Smooth muscle cell (in vitro differentiated cells): ENCODE results near the gene SPARCL1. TPM values are rescaled to one million over a fixed set of nuclear protein-coding genes. Genes with fewer than 3 reads are reported as not detected.

Experiments used
- DNase-seq: peaks from one replicate; lab custom pipeline; 2025; ENCODE audit not compliant: unreplicated experiment; lab: John Stamatoyannopoulos, UW
- H2AFZ ChIP-seq: fragments of 200-600 bp; sonication (generic); 2 replicates; pipeline ENCODE4 v1.6.0; 2016; ENCODE audit warnings: antibody characterized with exemption, low read depth, mild to moderate bottlenecking
- H3F3A ChIP-seq: fragments of 200-600 bp; sonication (generic); 2 replicates; pipeline ENCODE4 v1.6.0; 2017; ENCODE audit warnings: antibody characterized with exemption, low read depth
- H3K27ac ChIP-seq: fragments of 200-600 bp; sonication (generic); 2 replicates; pipeline ENCODE4 v1.5.1; 2016; ENCODE audit warnings: low read depth, mild to moderate bottlenecking
- H3K27me3 ChIP-seq: fragments of 200-600 bp; sonication (generic); 2 replicates; pipeline ENCODE4 v1.6.1; 2016; ENCODE audit warnings: low read depth, mild to moderate bottlenecking
- H3K36me3 ChIP-seq: fragments of 200-600 bp; sonication (generic); 2 replicates; pipeline ENCODE4 v1.5.1; 2016; ENCODE audit warnings: low read depth
- H3K4me1 ChIP-seq: fragments of 200-600 bp; sonication (generic); 2 replicates; pipeline ENCODE4 v1.5.1; 2016; ENCODE audit warnings: low read depth
- H3K4me2 ChIP-seq: fragments of 200-600 bp; sonication (generic); 2 replicates; pipeline ENCODE4 v1.6.0; 2016; ENCODE audit warnings: mild to moderate bottlenecking
- H3K4me3 ChIP-seq: fragments of 200-600 bp; sonication (generic); 2 replicates; pipeline ENCODE4 v1.5.1; 2016; ENCODE audit warnings: mild to moderate bottlenecking
- H3K79me2 ChIP-seq: fragments of 200-600 bp; sonication (generic); 2 replicates; pipeline ENCODE4 v1.6.0; 2016; ENCODE audit warnings: low read depth, mild to moderate bottlenecking
- H3K9ac ChIP-seq: fragments of 200-600 bp; sonication (generic); 2 replicates; pipeline ENCODE4 v1.6.0; 2016; ENCODE audit warnings: low read depth
- H3K9me3 ChIP-seq: fragments of 200-600 bp; sonication (generic); replicated peaks from 2 replicates; pipeline ENCODE4 v1.5.1; 2016; ENCODE audit warnings: low read depth
- H4K20me1 ChIP-seq: fragments of 200-600 bp; sonication (generic); 2 replicates; pipeline ENCODE4 v1.6.0; 2016; ENCODE audit warnings: low read depth
- CTCF ChIP-seq: fragments of 200-600 bp; sonication (generic); IDR thresholded peaks from 2 replicates; pipeline ENCODE4 v1.5.1; 2017; ENCODE audit warnings: borderline replicate concordance, mild to moderate bottlenecking, antibody characterized with exemption; ENCODE audit not compliant: insufficient read depth, poor library complexity, severe bottlenecking
- WGBS: methylation state at CpG from one replicate; pipeline ENCODE4 v1.1.7; 2016; ENCODE audit warnings: low lambda C conversion rate; 5-methylcytosine and 5-hydroxymethylcytosine counted together
- polyA plus RNA-seq: library from polyadenylated mRNA; unstranded; fragments of >200 nt; fragmentation: Nextera tagmentation; extraction: Ambion mirVana; gene quantifications from 2 replicates; pipeline ENCODE4 v1.2.1, GENCODE V29; 2016
- total RNA-seq: library from RNA; depleted of rRNA; stranded (reverse); fragments of >200 nt; gene quantifications from 2 replicates; pipeline ENCODE4 v1.2.3, GENCODE V29; 2014

The SPARCL1 gene
- total and polyA plus RNA-seq, 2 experiments from 2014 or later = not detected

- no peaks in the 10 kb centered on the region for H3K4me1 ChIP-seq
- no peak for DNase-seq
- no peak overlapping the region for H3K4me3 ChIP-seq
- WGBS = 85% methylated on average over 3 of the region's 3 CpGs
- no peaks in the 10 kb centered on the region for H3F3A ChIP-seq
- H3K79me2 ChIP-seq = no peaks in the 10 kb centered on the region
- H4K20me1 ChIP-seq = no peaks in the 10 kb centered on the region
- H2AFZ ChIP-seq = no peak overlapping the region
- H3K36me3 ChIP-seq = peaks cover 16% of the 10 kb centered on the region
- H3K9me3 ChIP-seq = no peaks in the 10 kb centered on the region
- no peaks in the 10 kb centered on the region for H3K27me3 ChIP-seq
- no peak overlapping the region for H3K27ac ChIP-seq
- TF ChIP-seq CTCF = no peak
- no peak overlapping the region for H3K4me2 ChIP-seq
- H3K9ac ChIP-seq = no peak overlapping the region
Observed at GRCh38 chr4:87445964-87446363, 83.2 kb downstream of the SPARCL1 start.

- H4K20me1 ChIP-seq = no peaks in the 10 kb centered on the region
- no peak for DNase-seq
- H3K36me3 ChIP-seq = peaks cover 11% of the 10 kb centered on the region
- no peaks in the 10 kb centered on the region for H3K79me2 ChIP-seq
- H3K4me1 ChIP-seq = no peaks in the 10 kb centered on the region
- 95% methylated on average over 1 of the region's 1 CpG for WGBS
- H3K27ac ChIP-seq = no peak overlapping the region
- H3K9me3 ChIP-seq = no peaks in the 10 kb centered on the region
- no peak overlapping the region for H3K4me3 ChIP-seq
- no peak overlapping the region for H2AFZ ChIP-seq
- no peak overlapping the region for H3K4me2 ChIP-seq
- H3K9ac ChIP-seq = no peak overlapping the region
- H3F3A ChIP-seq = no peaks in the 10 kb centered on the region
- TF ChIP-seq CTCF = no peak
- no peaks in the 10 kb centered on the region for H3K27me3 ChIP-seq
Observed at GRCh38 chr4:87444741-87445140, 84.4 kb downstream of the SPARCL1 start.

GRCh38 chr4:87442889-87443288, 86.3 kb downstream of the SPARCL1 start:
- H3K27me3 ChIP-seq = no peaks in the 10 kb centered on the region
- H4K20me1 ChIP-seq = no peaks in the 10 kb centered on the region
- H3K27ac ChIP-seq = no peak overlapping the region
- H3K4me1 ChIP-seq = no peaks in the 10 kb centered on the region
- no peak overlapping the region for H3K4me3 ChIP-seq
- no peaks in the 10 kb centered on the region for H3K79me2 ChIP-seq
- no peak overlapping the region for H3K9ac ChIP-seq
- H3K4me2 ChIP-seq = no peak overlapping the region
- H3F3A ChIP-seq = no peaks in the 10 kb centered on the region
- DNase-seq = no peak
- H2AFZ ChIP-seq = no peak overlapping the region
- 96% methylated on average over 3 of the region's 3 CpGs for whole genome bisulfite sequencing
- peaks cover 11% of the 10 kb centered on the region for H3K36me3 ChIP-seq
- TF ChIP-seq CTCF = no peak
- H3K9me3 ChIP-seq = no peaks in the 10 kb centered on the region

- no peaks in the 10 kb centered on the region for H3K27me3 ChIP-seq
- no peak overlapping the region for H2AFZ ChIP-seq
- H3K4me3 ChIP-seq = no peak overlapping the region
- no peak overlapping the region for H3K9ac ChIP-seq
- H4K20me1 ChIP-seq = peaks cover 29% of the 10 kb centered on the region
- H3K79me2 ChIP-seq = peaks cover 48% of the 10 kb centered on the region
- 96% methylated on average over 2 of the region's 2 CpGs for WGBS
- H3K9me3 ChIP-seq = no peaks in the 10 kb centered on the region
- H3F3A ChIP-seq = no peaks in the 10 kb centered on the region
- TF ChIP-seq CTCF = no peak
- no peaks in the 10 kb centered on the region for H3K36me3 ChIP-seq
- no peaks in the 10 kb centered on the region for H3K4me1 ChIP-seq
- DNase-seq = no peak
- no peak overlapping the region for H3K4me2 ChIP-seq
- no peak overlapping the region for H3K27ac ChIP-seq
Observed at GRCh38 chr4:87433342-87433741, 95.8 kb downstream of the SPARCL1 start.
